GM12872 (cell line): ENCODE data around the gene PLCB1.

Experiments
- TF ChIP-seq, protein P1 (sequence below): IDR thresholded peaks from 3 replicates; pipeline ENCODE4 v1.5.1; 2011; ENCODE audit warnings: low read depth, mild to moderate bottlenecking, low read length, moderate library complexity; ENCODE audit not compliant: insufficient read depth

Gene PLCB1

DNA sequence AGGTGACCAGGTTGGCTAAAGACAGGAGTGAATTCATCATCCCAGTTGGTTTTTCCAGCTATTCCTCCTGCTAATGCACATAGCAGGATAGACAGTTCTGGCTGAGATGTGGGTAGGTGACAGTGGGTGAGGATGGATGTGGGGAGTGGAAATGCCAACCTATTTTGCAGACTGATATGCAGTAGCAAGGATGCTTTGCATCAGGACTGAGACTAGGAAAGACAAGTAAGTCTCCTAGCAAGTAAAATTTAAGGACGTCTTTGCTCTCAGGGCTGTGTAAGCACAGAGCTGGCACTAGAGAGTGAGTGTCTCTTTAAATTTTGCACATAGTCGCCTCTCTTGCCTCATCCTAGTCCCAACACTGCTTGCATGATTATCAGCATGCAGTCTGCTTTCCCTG, 568.7 kb downstream of the PLCB1 start:
- TF ChIP-seq, protein P1, sequence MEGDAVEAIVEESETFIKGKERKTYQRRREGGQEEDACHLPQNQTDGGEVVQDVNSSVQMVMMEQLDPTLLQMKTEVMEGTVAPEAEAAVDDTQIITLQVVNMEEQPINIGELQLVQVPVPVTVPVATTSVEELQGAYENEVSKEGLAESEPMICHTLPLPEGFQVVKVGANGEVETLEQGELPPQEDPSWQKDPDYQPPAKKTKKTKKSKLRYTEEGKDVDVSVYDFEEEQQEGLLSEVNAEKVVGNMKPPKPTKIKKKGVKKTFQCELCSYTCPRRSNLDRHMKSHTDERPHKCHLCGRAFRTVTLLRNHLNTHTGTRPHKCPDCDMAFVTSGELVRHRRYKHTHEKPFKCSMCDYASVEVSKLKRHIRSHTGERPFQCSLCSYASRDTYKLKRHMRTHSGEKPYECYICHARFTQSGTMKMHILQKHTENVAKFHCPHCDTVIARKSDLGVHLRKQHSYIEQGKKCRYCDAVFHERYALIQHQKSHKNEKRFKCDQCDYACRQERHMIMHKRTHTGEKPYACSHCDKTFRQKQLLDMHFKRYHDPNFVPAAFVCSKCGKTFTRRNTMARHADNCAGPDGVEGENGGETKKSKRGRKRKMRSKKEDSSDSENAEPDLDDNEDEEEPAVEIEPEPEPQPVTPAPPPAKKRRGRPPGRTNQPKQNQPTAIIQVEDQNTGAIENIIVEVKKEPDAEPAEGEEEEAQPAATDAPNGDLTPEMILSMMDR = no peak

DNA sequence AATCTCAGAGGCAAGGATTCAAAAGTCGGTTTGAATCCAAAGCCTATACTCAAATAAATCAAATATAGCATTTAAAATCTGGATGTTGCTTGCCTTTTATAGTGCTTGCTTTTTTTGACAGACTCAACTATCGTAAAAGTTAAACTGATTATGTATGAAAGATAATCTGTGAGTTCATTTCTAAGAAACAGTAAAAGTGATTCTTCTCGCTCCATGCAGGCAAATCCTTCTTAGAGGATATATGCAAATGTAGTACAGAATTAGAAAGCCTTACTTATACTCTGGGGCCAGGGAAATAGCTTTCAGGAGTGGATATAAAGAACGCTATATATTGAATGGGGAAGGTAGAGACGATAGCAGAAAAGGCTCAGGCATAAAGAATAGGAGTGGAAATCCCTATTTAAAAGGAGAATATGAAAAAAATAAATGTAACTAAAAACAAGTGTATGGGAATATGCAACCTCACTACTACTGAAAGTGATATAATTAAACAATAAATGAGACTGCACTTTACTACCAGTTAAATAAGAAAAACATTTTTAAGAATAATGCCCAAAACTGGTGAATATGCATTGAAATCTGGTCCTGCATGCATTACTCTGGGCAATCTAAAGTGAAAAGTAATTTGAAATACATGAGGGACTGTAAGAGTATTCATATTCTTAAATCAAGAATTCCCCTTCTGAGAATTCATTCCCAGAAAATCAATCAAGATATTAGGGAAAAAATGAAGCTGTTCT, 575.1 kb downstream of the PLCB1 start:
- TF ChIP-seq, protein P1 = no peak

DNA sequence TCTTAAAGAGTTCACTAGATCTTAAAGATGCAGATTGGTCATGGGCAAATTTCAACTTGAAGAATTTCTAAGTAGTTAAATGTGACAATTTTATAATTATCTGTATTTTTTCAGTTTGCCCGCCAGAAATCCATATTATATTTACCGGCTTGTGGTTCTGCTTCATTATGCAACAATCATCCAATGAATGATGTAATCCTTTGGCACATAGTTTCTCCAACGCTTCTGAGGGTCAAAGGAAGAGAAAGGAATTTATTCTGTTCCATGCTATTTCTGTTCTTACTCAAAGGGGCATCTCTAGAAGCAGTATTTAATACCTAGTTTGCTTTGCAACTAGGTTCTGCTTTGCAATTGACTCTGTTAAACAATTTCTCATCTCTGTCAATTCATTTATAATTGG, 577.6 kb downstream of the PLCB1 start:
- TF ChIP-seq, protein P1 = no peak

DNA sequence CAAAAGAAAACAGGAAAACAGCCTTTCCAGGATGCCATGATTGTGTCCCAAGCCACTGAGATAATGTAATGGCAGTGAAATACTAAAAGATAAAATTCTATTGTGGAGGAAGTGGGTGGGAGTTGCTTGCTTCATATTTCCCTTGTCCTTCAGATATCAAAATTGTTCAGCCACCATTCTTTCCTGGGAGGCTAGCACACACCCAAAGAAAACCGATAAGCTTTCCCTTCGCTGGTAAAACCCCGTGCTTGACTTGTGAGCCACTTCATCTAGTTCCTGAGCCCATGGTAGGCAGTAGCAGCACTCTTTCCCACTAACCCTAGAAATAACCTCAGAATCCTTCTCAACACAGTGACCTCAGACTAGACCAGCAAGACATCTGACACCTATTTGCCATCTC, 579.4 kb downstream of the PLCB1 start:
- TF ChIP-seq, protein P1 = no peak

DNA sequence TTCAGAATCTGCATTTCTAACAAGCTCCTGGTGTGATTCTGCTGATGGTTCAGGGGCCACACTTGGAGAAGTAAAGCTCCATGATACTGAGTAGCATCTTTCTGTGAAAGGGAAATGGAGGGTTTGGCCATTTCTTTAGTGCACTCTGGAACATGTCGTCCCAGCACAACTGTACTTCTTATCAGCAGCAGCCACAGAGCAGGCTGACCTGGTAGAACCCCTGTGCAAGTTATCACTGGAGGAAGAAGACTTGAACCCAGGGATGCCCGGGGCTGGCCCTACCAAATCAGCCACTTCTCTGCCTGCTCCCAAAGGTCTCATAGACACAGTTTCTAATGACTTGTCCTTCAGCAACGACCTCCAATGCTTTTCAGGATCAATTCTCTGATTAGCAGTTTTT, 582.1 kb downstream of the PLCB1 start:
- TF ChIP-seq, protein P1 = no peak

DNA sequence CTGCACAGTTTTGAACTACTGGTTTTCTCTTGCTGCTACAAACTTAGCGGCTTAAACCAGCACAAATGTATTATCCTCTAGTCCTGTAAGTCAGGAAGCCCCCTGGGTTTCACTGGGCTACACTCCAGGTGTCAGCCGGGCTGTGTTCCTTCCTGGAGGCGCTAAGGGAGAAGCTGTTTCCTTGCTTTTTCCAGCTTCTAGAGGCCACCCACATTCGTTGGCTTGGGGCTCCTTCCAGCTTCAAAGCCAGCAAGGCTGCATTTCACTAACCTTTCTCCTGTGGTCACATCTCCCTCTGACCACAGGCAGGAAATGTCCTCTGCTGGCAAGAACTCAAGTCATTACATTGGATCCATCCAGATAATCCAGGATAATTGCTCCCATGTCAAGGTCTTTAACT, 586.2 kb downstream of the PLCB1 start:
- TF ChIP-seq, protein P1 = no peak

DNA sequence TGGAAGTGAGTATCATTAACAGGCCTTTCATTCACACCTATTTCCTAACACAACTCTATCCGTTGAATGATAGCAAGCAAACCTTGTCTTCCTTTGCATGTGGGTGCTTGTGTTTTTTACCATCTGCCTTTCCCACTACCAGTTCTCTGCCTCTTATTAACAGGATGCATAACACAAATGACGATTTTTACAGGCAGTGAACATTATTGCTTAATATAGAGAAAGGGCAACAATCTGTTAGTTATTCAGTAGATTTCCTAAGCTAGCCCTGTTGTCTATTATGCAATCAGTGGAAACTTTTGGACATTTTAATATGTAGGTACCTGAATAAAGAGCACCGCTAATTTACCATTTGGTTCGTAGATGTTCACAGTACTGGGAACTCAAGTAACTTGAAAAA, 588.0 kb downstream of the PLCB1 start:
- TF ChIP-seq, protein P1 = no peak
